HG03575 (cell line): Measurements from ENCODE around the gene NAPSA.
A peak's percentile ranks its signal among the peaks of the same experiment; 100 is the strongest.
"Not testable (repeated sequence)": the region's sequence is repeated elsewhere in the genome, so short reads cannot be mapped to it uniquely, and the experiment has no call there.

Experiments used
- ATAC-seq: cut with Tn5 transposase; IDR thresholded peaks from one replicate; pipeline ENCODE4 v1.9.1; 2021; ENCODE audit not compliant: unreplicated experiment, insufficient number of reproducible peaks, low FRiP score; ENCODE audit errors: extremely low read depth

The NAPSA gene

DNA sequence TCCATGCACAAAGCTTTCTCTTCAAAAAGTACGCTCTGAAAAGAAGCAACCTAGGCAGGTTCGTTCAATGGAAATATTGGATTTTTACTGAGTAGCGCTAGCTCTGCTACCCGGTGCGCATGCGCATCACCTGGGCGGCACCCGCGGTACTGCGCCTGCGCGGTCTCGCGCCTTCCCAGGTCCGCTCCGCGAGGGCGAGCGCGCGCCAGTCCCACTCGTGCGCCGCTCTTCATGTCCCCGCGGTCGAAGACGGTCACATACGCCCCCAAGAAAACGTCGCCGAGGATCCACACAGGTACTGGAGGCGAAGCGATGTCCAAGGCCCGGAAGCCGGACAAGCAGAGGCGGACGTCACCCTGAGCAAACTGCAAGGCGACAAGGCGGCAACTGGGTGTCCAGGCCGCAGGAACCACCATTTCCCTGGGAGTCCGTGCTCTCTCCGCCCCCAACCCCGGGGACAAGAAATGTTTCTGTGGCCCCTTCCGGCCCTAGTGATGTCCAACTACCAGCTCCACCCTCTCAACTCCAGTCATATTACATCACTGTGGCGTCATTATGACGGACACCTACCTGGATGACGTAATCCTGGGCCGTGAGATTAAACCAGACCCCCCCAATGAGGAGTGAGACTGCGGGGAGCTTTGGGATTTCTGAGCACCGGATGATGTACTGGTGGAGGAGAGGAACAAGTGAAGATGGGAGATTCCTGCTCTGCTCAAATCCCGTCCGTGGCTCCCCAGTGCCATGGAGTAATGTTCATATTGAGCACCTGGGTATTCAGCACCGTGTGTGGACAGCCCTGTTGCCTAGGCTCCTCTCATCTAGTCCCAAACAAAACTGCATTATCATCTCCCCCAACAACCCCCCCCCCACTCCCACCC, 31.5 kb downstream of the NAPSA start:
- peak; percentile 5 for ATAC-seq

GRCh38 chr19:50333235-50333736, 32.2 kb downstream of the NAPSA start:
- ATAC-seq = peak; percentile 24

- ATAC-seq = no peak
Observed at GRCh38 chr19:50332244-50333038, 33.0 kb downstream of the NAPSA start.

- ATAC-seq = no peak
Observed at GRCh38 chr19:50331994-50332243, 33.5 kb downstream of the NAPSA start.

GRCh38 chr19:50331221-50331993, 34.0 kb downstream of the NAPSA start:
- ATAC-seq = no peak

DNA sequence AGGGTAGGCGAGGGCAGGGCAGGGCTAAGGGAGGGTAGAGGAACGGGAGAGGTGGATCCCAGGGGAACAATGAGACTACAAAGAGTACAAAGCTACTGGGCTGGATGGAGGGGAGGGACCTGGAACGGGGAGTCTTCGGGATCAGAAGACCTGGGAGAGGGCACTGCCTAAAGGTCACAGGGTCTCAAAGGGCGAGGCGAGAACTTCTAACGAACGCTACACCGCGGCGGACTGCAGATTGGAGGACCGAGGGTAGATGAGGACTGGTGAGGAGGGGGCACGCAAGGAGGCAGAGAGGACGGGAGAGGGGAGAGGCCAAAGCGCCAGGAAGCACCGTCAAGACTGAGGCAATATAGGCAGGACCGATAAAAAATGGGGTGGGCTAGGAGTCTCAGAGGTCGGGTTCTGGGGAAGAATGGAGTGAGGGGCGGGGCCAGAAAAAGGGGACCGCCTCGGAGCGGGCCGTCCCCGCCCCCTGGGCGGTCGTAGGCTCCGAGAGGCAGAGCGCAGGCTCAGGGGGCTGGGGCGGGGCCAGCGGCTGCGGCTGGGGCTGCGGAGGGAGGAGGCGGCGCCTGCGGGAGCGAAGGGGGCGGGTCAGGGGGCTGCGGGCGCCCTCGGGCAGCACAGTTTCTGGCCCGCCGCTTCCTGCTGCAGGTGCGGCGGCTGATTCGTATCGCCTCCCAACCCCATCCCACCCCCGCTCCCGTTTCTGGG, 34.9 kb downstream of the NAPSA start:
- ATAC-seq = no peak

DNA sequence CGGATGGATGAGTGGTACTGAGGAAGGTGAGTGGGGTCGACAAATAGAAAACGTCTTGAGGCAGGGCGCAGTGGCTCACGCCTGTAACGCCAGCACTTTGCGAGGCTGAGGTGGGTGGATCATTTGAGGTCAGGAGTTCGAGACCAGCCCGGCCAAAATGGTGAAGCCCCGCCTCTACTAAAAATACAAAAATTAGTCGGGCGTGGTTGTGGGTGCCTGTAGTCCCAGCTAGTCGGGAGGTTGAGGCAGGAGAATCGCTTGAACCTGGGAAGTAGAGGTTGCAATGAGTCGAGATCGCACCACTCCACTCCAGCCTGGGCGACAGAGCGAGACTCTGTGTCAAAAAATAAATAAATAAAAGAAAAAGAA, 35.5 kb downstream of the NAPSA start:
- ATAC-seq = not testable (repeated sequence)

DNA sequence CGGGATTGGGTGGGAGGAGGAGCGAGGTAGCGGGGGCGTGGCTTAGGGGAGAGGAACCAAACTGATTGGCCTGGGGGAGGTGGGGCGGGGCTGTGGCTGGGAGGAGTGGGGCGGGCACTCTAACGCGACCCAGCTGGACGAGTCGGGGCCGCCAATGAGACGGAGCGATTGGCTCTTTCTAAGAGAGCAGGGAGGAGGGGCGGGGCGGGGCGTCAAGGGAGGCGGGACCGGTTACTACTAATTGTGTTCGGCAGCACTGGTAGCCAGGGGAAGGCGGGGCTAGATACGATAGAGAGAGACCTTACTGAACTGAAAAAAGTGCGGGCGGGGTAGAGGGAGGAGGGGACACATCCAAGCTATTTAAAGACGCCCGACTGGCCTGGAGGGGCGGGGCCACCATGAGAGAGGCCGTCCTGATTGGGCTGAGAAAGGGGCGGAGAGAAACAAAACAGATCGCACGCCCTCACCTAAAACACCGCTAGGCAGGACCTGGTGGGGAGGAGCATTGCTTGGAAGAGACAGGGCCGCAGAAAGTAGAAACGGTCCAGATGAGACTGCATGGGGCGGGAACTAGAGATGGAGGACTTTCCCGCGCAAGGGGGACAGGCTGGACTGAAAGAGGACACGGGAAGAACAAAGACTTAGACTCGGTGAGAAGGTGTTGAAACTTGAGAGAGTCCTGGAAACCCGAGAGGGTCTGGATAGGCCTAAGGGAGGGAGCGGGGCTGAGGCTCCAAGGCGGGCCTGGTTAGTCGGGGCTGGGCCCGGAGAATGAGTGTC, 36.1 kb downstream of the NAPSA start, which contains the start of gene KCNC3:
KCNC3 (minus strand) TSS at position 232 of the 780 bp plus-strand sequence. CDS start 295 bp downstream, outside the sequence.
- no peak for ATAC-seq

DNA sequence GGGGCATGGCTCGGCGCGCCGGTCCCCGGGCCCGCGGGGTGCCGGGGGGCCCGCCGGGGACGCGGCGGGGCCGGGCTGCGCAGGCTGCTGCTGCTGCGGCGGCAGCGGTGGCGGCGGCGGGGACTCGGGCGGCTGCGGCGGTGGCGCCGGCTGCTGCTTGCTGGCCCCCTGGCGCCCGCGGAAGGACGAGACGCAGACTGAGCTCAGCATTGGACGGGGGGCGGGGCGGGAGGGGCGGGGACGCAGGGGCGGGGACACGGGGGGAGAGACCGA, 36.6 kb downstream of the NAPSA start:
- no peak for ATAC-seq

DNA sequence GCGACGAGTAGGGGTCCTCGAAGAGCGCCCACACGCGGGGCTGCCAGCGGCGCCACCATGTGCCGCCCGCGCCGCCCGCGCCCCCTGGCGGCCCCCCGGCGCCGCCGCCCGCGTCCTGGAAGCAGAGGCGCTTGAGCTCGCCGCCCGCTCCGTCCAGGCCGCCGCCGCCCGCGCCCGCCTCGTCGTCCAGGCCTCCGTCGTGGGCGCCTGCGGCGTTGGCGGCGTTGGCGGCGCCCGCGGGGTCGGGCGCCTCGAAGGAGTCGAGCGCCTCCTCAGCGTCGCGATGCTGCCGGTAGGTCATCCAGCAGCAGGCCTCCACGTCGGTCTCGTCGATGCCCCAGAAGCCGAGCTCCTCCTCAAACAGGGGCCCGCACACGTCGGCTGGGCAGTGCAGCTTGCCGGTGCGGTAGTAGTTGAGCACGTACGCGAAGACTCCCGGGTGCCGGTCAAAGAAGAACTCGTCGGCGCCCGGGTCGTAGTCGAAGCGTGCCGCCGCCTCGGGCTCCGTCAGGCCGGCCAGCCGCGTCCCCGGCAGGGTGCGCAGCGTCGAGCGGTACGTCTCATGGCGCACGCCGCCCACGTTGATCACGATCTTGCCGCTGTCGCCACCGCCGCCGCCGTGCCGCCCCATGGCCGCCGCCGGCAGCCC, 37.1 kb downstream of the NAPSA start:
- no peak for ATAC-seq

DNA sequence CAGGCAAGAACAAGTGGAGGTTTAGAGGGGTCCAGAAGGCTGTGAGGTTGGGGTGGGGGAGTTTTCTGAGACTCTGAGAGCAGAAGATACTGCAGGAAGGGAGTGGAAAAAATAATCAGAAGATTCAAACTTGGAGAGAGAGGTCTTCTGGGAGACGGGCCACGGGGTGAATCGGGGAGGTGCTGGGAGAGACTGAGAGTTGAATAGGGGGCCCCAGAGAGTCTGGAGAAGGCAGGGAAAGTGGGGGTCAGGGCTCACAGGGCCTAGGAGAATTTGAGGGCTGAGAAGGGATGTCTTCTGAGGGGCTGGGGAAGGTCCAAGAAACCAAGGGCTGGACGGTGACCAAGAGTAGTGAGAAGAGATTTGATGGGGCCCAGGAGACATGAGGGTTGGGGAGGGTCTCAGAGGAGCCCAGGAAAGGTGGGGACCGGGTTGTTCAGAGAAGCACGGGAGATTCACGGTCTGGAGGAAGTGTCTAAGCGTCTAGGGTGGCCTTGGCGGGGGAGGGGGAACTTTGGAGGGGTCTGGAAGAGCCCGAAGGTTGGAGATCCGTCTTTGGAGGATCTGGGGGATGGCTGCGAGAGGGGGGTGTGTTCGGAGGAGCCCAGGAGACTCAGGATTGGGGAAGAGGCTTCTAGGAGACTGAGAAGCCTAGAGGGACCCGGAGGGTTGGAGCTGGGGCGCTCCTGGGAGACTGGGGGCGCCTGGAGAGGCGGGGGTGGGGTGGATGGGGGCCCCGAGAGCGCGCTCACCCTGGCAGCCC, 37.8 kb downstream of the NAPSA start:
- no peak for ATAC-seq

DNA sequence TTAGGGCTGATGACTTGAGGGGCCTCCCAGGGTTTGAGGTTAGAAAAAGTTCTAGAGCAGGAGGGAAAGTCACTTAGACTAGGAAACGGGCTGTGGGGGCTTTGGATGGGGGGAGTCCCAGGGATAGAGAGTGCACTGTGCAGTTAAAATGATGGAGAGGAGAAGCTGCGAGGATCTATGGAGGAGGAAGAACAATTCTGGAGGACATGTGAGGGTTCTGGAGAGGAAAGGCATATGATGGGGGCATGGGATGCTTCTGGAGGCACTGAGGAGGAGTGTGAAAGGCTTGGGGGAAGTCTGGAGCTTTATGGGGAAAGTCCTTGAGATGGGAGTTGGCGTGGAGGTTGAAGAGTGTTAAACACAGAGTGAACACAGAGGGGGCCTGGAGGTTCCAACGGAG, 38.4 kb downstream of the NAPSA start:
- no peak for ATAC-seq

DNA sequence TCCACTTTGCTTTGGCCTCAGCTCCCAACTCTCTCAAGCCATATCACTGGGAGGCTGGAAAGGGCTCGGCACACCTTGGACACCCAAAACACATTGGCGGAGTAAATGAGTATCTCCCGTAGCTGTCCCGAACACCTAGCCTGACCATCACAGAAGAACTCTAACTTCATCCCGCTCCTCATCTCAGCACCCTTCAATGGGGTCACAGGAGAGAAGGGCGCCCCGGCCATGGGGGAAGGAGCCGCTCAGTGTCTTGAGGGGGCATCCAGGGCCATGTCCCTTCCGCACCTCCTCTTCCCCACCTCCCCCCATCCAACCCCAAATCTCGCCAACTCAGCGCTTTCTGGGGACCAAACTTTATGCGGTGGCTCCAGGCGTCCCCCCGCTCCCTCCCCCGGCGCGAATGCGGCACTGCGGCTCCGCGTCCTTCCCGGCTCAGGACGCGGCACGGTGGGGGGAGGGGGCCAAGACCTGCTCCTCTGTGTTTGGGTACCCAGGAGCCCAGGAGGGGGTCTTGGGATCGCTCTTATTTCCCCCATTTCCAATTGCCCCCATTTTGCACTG, 39.3 kb downstream of the NAPSA start:
- no peak for ATAC-seq

- no peak for ATAC-seq
Observed at GRCh38 chr19:50325310-50326100, 39.9 kb downstream of the NAPSA start.

GRCh38 chr19:50324331-50324730, 41.1 kb downstream of the NAPSA start:
- no peak for ATAC-seq

DNA sequence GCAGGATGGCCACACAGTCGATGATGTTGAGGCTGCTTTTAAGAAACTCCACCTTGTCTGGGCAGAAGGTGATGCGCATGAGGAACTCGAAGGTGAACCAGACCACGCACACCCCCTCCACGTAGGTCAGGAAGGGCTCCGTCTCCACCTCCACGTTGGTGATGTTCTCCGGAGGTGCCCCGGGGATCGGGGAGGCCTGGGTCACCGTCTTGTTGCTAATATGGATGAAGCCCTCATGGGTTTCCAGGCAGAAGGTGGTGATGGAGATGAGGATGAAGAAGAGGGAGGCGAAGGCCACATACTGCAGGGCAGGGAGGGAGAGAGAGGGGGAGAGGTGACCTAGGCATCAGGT, 41.7 kb downstream of the NAPSA start:
- no peak for ATAC-seq
